NCI-H345 (cell line): Measurements from ENCODE around the gene SMIM21.

ENCODE experiments used
- DNase-seq: peaks from one replicate; lab custom pipeline; 2025; lab: John Stamatoyannopoulos, UW

The SMIM21 gene

GRCh38 chr18:75377258-75377657, 50.2 kb downstream of the SMIM21 start:
- no peak for DNase-seq

- DNase-seq, result peak; percentile 24
These were observed 51.5 kb downstream of the SMIM21 start for GRCh38 chr18:75376004-75376403.

- DNase-seq, result no peak
These were observed 52.2 kb downstream of the SMIM21 start for GRCh38 chr18:75375341-75375740.

- no peak for DNase-seq
These were observed 53.0 kb downstream of the SMIM21 start for GRCh38 chr18:75374466-75374865.

GRCh38 chr18:75369026-75369721, 58.3 kb downstream of the SMIM21 start:
- DNase-seq, result no peak

- DNase-seq, result no peak
These were observed 61.7 kb downstream of the SMIM21 start for GRCh38 chr18:75365837-75366236.

GRCh38 chr18:75365254-75365629, 62.3 kb downstream of the SMIM21 start:
- no peak for DNase-seq

GRCh38 chr18:75364512-75365253, 62.8 kb downstream of the SMIM21 start:
- peak; percentile 76 for DNase-seq

- no peak for DNase-seq
These were observed 63.9 kb downstream of the SMIM21 start for GRCh38 chr18:75363446-75364225.

GRCh38 chr18:75362435-75362834, 65.1 kb downstream of the SMIM21 start:
- no peak for DNase-seq

- DNase-seq, result no peak
These were observed 66.6 kb downstream of the SMIM21 start for GRCh38 chr18:75360941-75361340.

- no peak for DNase-seq
These were observed 67.3 kb downstream of the SMIM21 start for GRCh38 chr18:75360215-75360614.
